ENCODE results near the gene UBASH3B.

DNA sequence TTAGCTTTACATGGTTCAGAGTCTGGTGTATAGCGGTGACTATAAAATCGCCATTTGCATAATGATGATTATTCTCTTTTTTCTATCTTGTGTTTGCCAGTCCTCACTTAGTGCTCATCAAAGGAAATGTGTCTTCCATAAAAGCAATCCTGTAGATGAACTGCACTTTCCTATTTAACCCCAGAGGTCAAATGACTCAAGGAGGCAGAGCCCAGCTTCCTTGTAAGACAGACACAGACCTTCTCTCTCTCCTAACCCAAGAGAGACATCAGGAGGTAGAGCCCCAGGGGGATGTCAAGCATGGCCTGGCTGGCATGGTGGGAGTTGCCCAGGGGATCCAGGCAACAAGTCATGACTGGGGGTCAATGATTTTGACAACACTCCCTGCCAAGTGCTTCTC lies 135.9 kb downstream of the UBASH3B start:
- TF ChIP-seq, protein P1, sequence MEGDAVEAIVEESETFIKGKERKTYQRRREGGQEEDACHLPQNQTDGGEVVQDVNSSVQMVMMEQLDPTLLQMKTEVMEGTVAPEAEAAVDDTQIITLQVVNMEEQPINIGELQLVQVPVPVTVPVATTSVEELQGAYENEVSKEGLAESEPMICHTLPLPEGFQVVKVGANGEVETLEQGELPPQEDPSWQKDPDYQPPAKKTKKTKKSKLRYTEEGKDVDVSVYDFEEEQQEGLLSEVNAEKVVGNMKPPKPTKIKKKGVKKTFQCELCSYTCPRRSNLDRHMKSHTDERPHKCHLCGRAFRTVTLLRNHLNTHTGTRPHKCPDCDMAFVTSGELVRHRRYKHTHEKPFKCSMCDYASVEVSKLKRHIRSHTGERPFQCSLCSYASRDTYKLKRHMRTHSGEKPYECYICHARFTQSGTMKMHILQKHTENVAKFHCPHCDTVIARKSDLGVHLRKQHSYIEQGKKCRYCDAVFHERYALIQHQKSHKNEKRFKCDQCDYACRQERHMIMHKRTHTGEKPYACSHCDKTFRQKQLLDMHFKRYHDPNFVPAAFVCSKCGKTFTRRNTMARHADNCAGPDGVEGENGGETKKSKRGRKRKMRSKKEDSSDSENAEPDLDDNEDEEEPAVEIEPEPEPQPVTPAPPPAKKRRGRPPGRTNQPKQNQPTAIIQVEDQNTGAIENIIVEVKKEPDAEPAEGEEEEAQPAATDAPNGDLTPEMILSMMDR (IDR thresholded peaks at IDR 0.05; ENCODE audit: low read depth, low read length) = no peak
- no peak for TF ChIP-seq EZH2phosphoT487 (IDR thresholded peaks at IDR 0.05; ENCODE audit: low read depth)
